ENCODE measurements around the gene DHX32. TPM values are rescaled to one million over a fixed set of nuclear protein-coding genes. Genes with fewer than 3 reads are reported as not detected.
"Not testable (repeated sequence)": the region's sequence is repeated elsewhere in the genome, so short reads cannot be mapped to it uniquely, and the experiment has no call there.

Gene DHX32, protein sequence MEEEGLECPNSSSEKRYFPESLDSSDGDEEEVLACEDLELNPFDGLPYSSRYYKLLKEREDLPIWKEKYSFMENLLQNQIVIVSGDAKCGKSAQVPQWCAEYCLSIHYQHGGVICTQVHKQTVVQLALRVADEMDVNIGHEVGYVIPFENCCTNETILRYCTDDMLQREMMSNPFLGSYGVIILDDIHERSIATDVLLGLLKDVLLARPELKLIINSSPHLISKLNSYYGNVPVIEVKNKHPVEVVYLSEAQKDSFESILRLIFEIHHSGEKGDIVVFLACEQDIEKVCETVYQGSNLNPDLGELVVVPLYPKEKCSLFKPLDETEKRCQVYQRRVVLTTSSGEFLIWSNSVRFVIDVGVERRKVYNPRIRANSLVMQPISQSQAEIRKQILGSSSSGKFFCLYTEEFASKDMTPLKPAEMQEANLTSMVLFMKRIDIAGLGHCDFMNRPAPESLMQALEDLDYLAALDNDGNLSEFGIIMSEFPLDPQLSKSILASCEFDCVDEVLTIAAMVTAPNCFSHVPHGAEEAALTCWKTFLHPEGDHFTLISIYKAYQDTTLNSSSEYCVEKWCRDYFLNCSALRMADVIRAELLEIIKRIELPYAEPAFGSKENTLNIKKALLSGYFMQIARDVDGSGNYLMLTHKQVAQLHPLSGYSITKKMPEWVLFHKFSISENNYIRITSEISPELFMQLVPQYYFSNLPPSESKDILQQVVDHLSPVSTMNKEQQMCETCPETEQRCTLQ
- 33.2 TPM for total RNA-seq
- 20.0 TPM for polyA plus RNA-seq (ENCODE audit: insufficient read depth, low read depth, low replicate concordance)
- long read RNA-seq, donor 1: 0 reads
- long read RNA-seq, donor 2, partial matches to known transcripts: 6 of 6 reads
- long read RNA-seq, donor 2, other reads (novel, unspliced or antisense): 0 of 6 reads
- long read RNA-seq, donor 3, partial matches to known transcripts: 11 of 11 reads
- long read RNA-seq, donor 3, other reads (novel, unspliced or antisense): 0 of 11 reads
- long read RNA-seq, donor 4, partial matches to known transcripts: 0 of 1 reads
- long read RNA-seq, donor 4, other reads (novel, unspliced or antisense): 0 of 1 reads
- long read RNA-seq, donor 5: 0 reads
- long read RNA-seq, donor 6, partial matches to known transcripts: 7 of 7 reads
- long read RNA-seq, donor 6, other reads (novel, unspliced or antisense): 0 of 7 reads
- long read RNA-seq, donor 7, partial matches to known transcripts: 4 of 42 reads
- long read RNA-seq, donor 7, other reads (novel, unspliced or antisense): 38 of 42 reads
- long read RNA-seq, donor 8: 0 reads
- long read RNA-seq, donor 9, partial matches to known transcripts: 5 of 5 reads
- long read RNA-seq, donor 9, other reads (novel, unspliced or antisense): 0 of 5 reads
- long read RNA-seq, donor 10, partial matches to known transcripts: 0 of 1 reads
- long read RNA-seq, donor 10, other reads (novel, unspliced or antisense): 0 of 1 reads

DNA sequence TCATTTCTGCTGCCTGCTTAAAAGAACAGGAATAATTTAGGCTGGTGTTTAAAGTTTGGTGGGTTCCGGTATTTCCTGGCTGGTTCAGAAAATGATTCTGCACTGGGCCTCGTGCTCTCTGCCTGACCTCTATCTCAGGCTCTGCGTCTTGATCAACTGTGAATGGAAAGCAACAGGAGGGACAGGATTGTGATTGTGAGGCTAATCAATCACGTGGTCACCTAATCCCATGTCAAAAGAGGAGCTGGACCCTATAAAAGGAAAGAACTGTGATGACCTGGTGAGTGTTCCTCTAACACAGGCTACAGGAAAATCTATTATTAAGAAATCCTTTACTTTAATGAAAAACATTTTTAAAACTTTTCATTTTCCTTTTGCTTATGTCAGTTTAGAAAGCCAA lies at the start of gene DHX32:
DHX32 (minus strand) TSS at position 101 of the 400 bp plus-strand sequence. CDS start 468 bp downstream, outside the sequence.
- Histone ChIP-seq H3K27me3 (ENCODE audit: control insufficient read depth, insufficient read depth, low read length) (no peaks in the 10 kb centered on the region), H3K9me3 (ENCODE audit: control insufficient read depth in 2 of 3, insufficient read depth in 1 of 3, low read length in 3 of 3) (peaks cover 0 to 6% (median 2%) of the 10 kb centered on the region in 3 donors), H3K4me1 (ENCODE audit: control insufficient read depth in 2 of 3, insufficient read depth in 2 of 3, low read depth in 1 of 3, low read length in 3 of 3) (no peaks in the 10 kb centered on the region), H3K36me3 (ENCODE audit: control insufficient read depth in 2 of 3, insufficient read depth in 3 of 3, low read length in 3 of 3) (peaks cover 0 to 6% (median 0%) of the 10 kb centered on the region in 3 donors), H3K9ac (ENCODE audit: low read length in 3 of 3) (no peak within 1 kb of the TSS), H3K4me3 (ENCODE audit: low read length in 3 of 3) (no peak within 1 kb of the TSS), H3K27ac (ENCODE audit: low read depth in 2 of 2, low read length in 2 of 2) (no peak within 1 kb of the TSS)
- DNase-seq (no peak), FAIRE-seq (no peak)
- TF ChIP-seq CTCF (IDR thresholded peaks at IDR 0.05; ENCODE audit: borderline replicate concordance, extremely low read depth, insufficient read depth): no peak
- intact Hi-C loops (cut with DNase I): no loop called here

DNA sequence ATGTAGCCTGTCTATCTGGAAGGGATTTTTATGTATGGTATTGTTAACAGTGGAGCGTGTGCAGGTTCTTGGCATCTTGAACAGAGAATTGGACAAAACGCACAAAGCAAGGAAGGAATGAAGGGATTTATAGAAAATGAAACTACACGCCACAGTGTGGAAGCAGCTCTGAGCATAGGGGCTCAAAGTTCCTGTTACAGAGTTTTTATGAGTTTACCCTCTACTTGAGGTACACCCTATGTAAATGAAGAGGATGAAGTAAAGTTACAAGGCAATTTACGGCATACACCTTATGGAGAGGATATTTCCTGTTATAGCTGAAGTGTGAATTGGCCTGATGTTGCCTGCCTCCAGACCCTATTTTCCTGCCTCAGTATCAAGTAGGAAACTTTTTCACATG lies 48.5 kb upstream of the DHX32 start:
- intact Hi-C loops (cut with DNase I): no loop called here
- Histone ChIP-seq H3K36me3 (ENCODE audit: control insufficient read depth in 2 of 3, insufficient read depth in 3 of 3, low read length in 3 of 3) (no peaks in the 10 kb centered on the region), H3K27me3 (ENCODE audit: control insufficient read depth, insufficient read depth, low read length) (no peaks in the 10 kb centered on the region), H3K9me3 (ENCODE audit: control insufficient read depth in 2 of 3, insufficient read depth in 1 of 3, low read length in 3 of 3) (no peaks in the 10 kb centered on the region), H3K4me1 (ENCODE audit: control insufficient read depth in 2 of 3, insufficient read depth in 2 of 3, low read depth in 1 of 3, low read length in 3 of 3) (no peaks in the 10 kb centered on the region), H3K4me3 (ENCODE audit: low read length in 3 of 3) (no peak overlapping the region), H3K27ac (ENCODE audit: low read depth in 2 of 2, low read length in 2 of 2) (no peak overlapping the region), H3K9ac (ENCODE audit: low read length in 3 of 3) (no peak overlapping the region)
- FAIRE-seq (no peak), DNase-seq (no peak)
- TF ChIP-seq CTCF (IDR thresholded peaks at IDR 0.05; ENCODE audit: borderline replicate concordance, extremely low read depth, insufficient read depth): no peak

- Histone ChIP-seq H3K27ac (ENCODE audit: low read depth in 2 of 2, low read length in 2 of 2) (no peak overlapping the region), H3K9me3 (ENCODE audit: control insufficient read depth in 2 of 3, insufficient read depth in 1 of 3, low read length in 3 of 3) (no peaks in the 10 kb centered on the region), H3K9ac (ENCODE audit: low read length in 3 of 3) (no peak overlapping the region), H3K36me3 (ENCODE audit: control insufficient read depth in 2 of 3, insufficient read depth in 3 of 3, low read length in 3 of 3) (no peaks in the 10 kb centered on the region), H3K4me1 (ENCODE audit: control insufficient read depth in 2 of 3, insufficient read depth in 2 of 3, low read depth in 1 of 3, low read length in 3 of 3) (no peaks in the 10 kb centered on the region), H3K4me3 (ENCODE audit: low read length in 3 of 3) (no peak overlapping the region), H3K27me3 (ENCODE audit: control insufficient read depth, insufficient read depth, low read length) (no peaks in the 10 kb centered on the region)
- no peak for DNase-seq
- no peak for FAIRE-seq
- TF ChIP-seq CTCF (IDR thresholded peaks at IDR 0.05; ENCODE audit: borderline replicate concordance, extremely low read depth, insufficient read depth): no peak
- intact Hi-C loops (cut with DNase I): no loop called here
Measured at GRCh38 chr10:125928928-125929585, 48.0 kb upstream of the DHX32 start.

GRCh38 chr10:125927265-125927664 lies 46.2 kb upstream of the DHX32 start:
- H3K36me3 ChIP-seq (ENCODE audit: control insufficient read depth in 2 of 3, insufficient read depth in 3 of 3, low read length in 3 of 3); DNase-seq; FAIRE-seq; H3K4me3 ChIP-seq (ENCODE audit: low read length in 3 of 3); H3K9me3 ChIP-seq (ENCODE audit: control insufficient read depth in 2 of 3, insufficient read depth in 1 of 3, low read length in 3 of 3); H3K9ac ChIP-seq (ENCODE audit: low read length in 3 of 3); H3K27me3 ChIP-seq (ENCODE audit: control insufficient read depth, insufficient read depth, low read length); intact Hi-C loops (cut with DNase I); H3K27ac ChIP-seq (ENCODE audit: low read depth in 2 of 2, low read length in 2 of 2); H3K4me1 ChIP-seq (ENCODE audit: control insufficient read depth in 2 of 3, insufficient read depth in 2 of 3, low read depth in 1 of 3, low read length in 3 of 3): not testable (repeated sequence)

Data from kidney (tissue), 22 donors.